PC-9 (cell line): ENCODE results near the gene PITPNC1. TPM values are rescaled to one million over a fixed set of nuclear protein-coding genes. Genes with fewer than 3 reads are reported as not detected.

Source experiments
- BruUV-seq: library from RNA; stranded (reverse); fragments of 400-500 nt; replicated peaks from 2 replicates; lab custom pipeline; 2021; lab: Mats Ljungman, UMichigan
- CTCF ChIA-PET: fragments of 300-600 bp; sonication (Branson Sonifier 250); formaldehyde crosslinking; loops from one replicate; lab custom pipeline; 2022; ENCODE audit warnings: antibody characterized with exemption; lab: Charles Lee
- POLR2A ChIA-PET: fragments of 300-600 bp; sonication (Branson Sonifier 250); formaldehyde crosslinking; loops from one replicate; lab custom pipeline; 2022; ENCODE audit warnings: antibody characterized with exemption; ENCODE audit not compliant: unreplicated experiment; lab: Charles Lee
- DNase-seq, 2 experiments: peaks; one replicate each; pipeline versions ENCODE4 v3.0.0 to v3.0.0-alpha.2; 2015 to 2022; ENCODE audit warnings: mixed read lengths in 1 of 2
- H2AFZ ChIP-seq: fragments of 200-600 bp; sonication (generic); 2 replicates; pipeline ENCODE4 v1.8.1; 2017; ENCODE audit warnings: antibody characterized with exemption
- H3F3A ChIP-seq: fragments of 200-600 bp; sonication (generic); 2 replicates; pipeline ENCODE4 v1.8.1; 2017; ENCODE audit warnings: antibody characterized with exemption, mild to moderate bottlenecking, low read depth; ENCODE audit not compliant: insufficient read depth
- H3K27ac ChIP-seq: fragments of 200-600 bp; sonication (generic); 2 replicates; pipeline ENCODE4 v1.6.1; 2016; ENCODE audit warnings: mixed run types
- H3K27me3 ChIP-seq: fragments of 200-600 bp; sonication (generic); 2 replicates; pipeline ENCODE4 v1.6.1; 2016; ENCODE audit warnings: low read depth, mixed run types; ENCODE audit not compliant: insufficient read depth
- H3K36me3 ChIP-seq: fragments of 200-600 bp; sonication (generic); 2 replicates; pipeline ENCODE4 v1.6.1; 2016; ENCODE audit warnings: low read depth, mixed run types
- H3K4me1 ChIP-seq: fragments of 200-600 bp; sonication (generic); replicated peaks from 2 replicates; pipeline ENCODE4 v1.6.1; 2016; ENCODE audit warnings: mixed run types; ENCODE audit not compliant: insufficient read depth
- H3K4me2 ChIP-seq: fragments of 200-600 bp; sonication (generic); 2 replicates; pipeline ENCODE4 v1.6.1; 2017; ENCODE audit warnings: mixed run types
- H3K4me3 ChIP-seq: fragments of 200-600 bp; sonication (generic); 2 replicates; pipeline ENCODE4 v1.6.1; 2016; ENCODE audit warnings: mixed run types
- H3K79me2 ChIP-seq: fragments of 200-600 bp; sonication (generic); 2 replicates; pipeline ENCODE4 v1.6.1; 2017; ENCODE audit warnings: low read depth, mixed run types
- H3K9me2 ChIP-seq: fragments of 200-600 bp; sonication (generic); 2 replicates; pipeline ENCODE4 v1.8.1; 2017; ENCODE audit warnings: mild to moderate bottlenecking; ENCODE audit not compliant: insufficient read depth
- H3K9me3 ChIP-seq: fragments of 200-600 bp; sonication (generic); 2 replicates; pipeline ENCODE4 v1.8.1; 2016; ENCODE audit warnings: low read depth; ENCODE audit not compliant: insufficient read depth
- H4K20me1 ChIP-seq: fragments of 200-600 bp; sonication (generic); 2 replicates; pipeline ENCODE4 v1.8.1; 2017; ENCODE audit not compliant: insufficient read depth
- CTCF ChIP-seq: fragments of 200-600 bp; sonication (generic); conservative IDR thresholded peaks from 2 replicates; pipeline ENCODE4 v1.6.1; 2017; ENCODE audit warnings: mixed run types, antibody characterized with exemption, mild to moderate bottlenecking, moderate library complexity
- EZH2 ChIP-seq: fragments of 200-600 bp; sonication (generic); IDR thresholded peaks from 2 replicates; pipeline ENCODE4 v1.8.0; 2017; ENCODE audit warnings: antibody characterized with exemption, low read depth
- intact Hi-C: fragments of 100-400 bp; cut with micrococcal nuclease; formaldehyde crosslinking; loops from one replicate; pipeline ENCODE4 v1.10.0; 2022; ENCODE audit not compliant: unreplicated experiment
- total RNA-seq: library from RNA; stranded (reverse); gene quantifications from 2 replicates; pipeline ENCODE4 v1.2.3, GENCODE V29; 2021

Gene PITPNC1
- total RNA-seq, 1 experiment from 2014 or later: 6.0 TPM

DNA sequence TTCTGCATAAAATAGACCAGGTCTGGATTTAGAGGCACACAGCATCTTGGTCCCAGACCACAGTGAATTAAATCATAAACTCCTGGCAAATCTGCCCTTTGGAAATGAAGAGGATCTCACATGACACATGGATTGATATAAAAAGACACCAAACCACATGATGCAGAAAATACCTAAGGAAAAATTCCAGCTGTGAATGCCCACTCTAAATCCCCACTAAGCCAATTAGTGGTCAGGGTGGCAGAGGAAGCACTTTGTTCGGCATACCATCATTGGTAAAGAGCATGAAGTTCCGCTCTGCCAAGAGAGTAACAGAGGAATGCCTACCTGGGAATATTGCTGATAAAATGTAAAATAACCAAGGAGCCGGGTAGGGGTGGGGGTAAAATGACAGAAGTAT lies 308.3 kb downstream of the PITPNC1 start:
- Histone ChIP-seq H3K79me2 (no peaks in the 10 kb centered on the region), H3K4me3 (no peak overlapping the region), H3K27ac (no peak overlapping the region), H4K20me1 (no peaks in the 10 kb centered on the region), H3F3A (no peaks in the 10 kb centered on the region), H3K36me3 (no peaks in the 10 kb centered on the region), H2AFZ (no peak overlapping the region), H3K4me1 (no peaks in the 10 kb centered on the region), H3K27me3 (no peaks in the 10 kb centered on the region), H3K4me2 (no peak overlapping the region), H3K9me2 (no peaks in the 10 kb centered on the region), H3K9me3 (no peaks in the 10 kb centered on the region)
- intact Hi-C loops: loop anchor here (5.0 kb wide), 1 partner anchor 208 kb away; no protein-coding TSS in a partner anchor
- no peak for DNase-seq
- no peak for TF ChIP-seq CTCF
- no peak for TF ChIP-seq EZH2
- BruUV-seq: no TSS peak
- POLR2A ChIA-PET: no interaction called here
- CTCF ChIA-PET: no interaction called here

DNA sequence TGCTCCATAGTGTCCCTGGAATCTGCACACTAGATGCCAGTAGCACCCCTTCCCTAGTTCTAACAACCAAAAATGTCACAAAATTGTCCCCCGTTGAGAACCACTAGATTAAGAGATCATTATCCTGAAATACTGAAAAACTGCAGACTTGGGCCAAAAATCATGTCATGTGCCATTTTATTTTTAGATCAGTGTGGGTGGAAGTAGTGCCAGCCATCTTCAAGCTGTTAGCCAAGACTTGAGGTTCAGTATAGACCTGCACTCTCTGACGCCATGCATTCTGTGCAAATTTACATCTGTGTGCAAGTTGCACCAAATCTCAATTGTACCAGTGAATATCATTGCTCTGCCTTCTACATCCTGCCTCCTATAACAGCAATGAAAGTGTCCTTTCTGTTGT lies 309.2 kb downstream of the PITPNC1 start:
- CTCF ChIA-PET: no interaction called here
- Histone ChIP-seq H3K9me3 (no peaks in the 10 kb centered on the region), H3K4me1 (no peaks in the 10 kb centered on the region), H3K27me3 (no peaks in the 10 kb centered on the region), H3K4me2 (no peak overlapping the region), H2AFZ (no peak overlapping the region), H3K27ac (no peak overlapping the region), H3K79me2 (no peaks in the 10 kb centered on the region), H3F3A (no peaks in the 10 kb centered on the region), H3K36me3 (no peaks in the 10 kb centered on the region), H4K20me1 (no peaks in the 10 kb centered on the region), H3K4me3 (no peak overlapping the region), H3K9me2 (no peaks in the 10 kb centered on the region)
- intact Hi-C loops: loop anchor here (5.0 kb wide), 1 partner anchor 209 kb away; no protein-coding TSS in a partner anchor
- TF ChIP-seq CTCF (no peak), EZH2 (no peak)
- POLR2A ChIA-PET: no interaction called here
- no TSS peak for BruUV-seq
- no peak for DNase-seq

DNA sequence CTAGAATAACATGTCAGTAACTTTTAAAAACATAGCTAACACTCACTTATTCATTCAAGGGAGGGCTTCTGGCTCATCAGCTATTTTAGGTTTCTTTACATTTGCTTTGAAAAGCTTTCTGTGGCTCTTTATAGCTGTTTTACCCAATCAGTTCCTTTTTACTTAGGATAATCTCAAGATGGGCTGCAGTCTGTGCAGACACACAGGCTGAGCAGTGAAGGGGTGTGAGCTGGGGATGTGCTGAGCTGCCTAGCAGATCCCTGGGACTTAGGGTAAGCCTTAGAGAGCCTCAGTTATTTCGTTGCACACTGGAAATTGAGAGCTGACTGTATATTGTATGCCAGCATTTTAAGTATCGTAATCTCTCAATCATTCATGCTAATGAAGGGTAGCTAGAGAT lies 310.4 kb downstream of the PITPNC1 start:
- no peak for DNase-seq
- Histone ChIP-seq H3K27ac (no peak overlapping the region), H3K9me2 (no peaks in the 10 kb centered on the region), H3K4me2 (no peak overlapping the region), H3K9me3 (no peaks in the 10 kb centered on the region), H3F3A (no peaks in the 10 kb centered on the region), H3K27me3 (no peaks in the 10 kb centered on the region), H3K4me3 (no peak overlapping the region), H2AFZ (no peak overlapping the region), H4K20me1 (no peaks in the 10 kb centered on the region), H3K79me2 (no peaks in the 10 kb centered on the region), H3K36me3 (no peaks in the 10 kb centered on the region), H3K4me1 (no peaks in the 10 kb centered on the region)
- TF ChIP-seq CTCF (no peak), EZH2 (no peak)
- intact Hi-C loops: loop anchor here (5.0 kb wide), 1 partner anchor 210 kb away; no protein-coding TSS in a partner anchor
- CTCF ChIA-PET: interaction anchor here (0.6 kb wide), 1 partner anchor 314 kb away, joined by 3 read pairs; no protein-coding TSS in a partner anchor
- BruUV-seq: no TSS peak
- POLR2A ChIA-PET: no interaction called here
